ENCODE results near the gene TFAP2C.

Gene TFAP2C

GRCh38 chr20:56587307-56588041 lies 41.6 kb upstream of the TFAP2C start:
- in situ Hi-C loops (cut with HindIII; ENCODE audit: low pct_ligation_motif_present, low sequenced_read_pairs): no loop called here
- TF ChIP-seq CTCF (IDR thresholded peaks at IDR 0.05; ENCODE audit: low read depth, low read length, missing control alignments): no peak
- no peak for DNase-seq
- Histone ChIP-seq H3K4me3 (ENCODE audit: low read depth, low read length) (no peak overlapping the region), H3K27ac (no peak overlapping the region), H3K36me3 (replicated peaks) (no peaks in the 10 kb centered on the region), H3K27me3 (replicated peaks) (no peaks in the 10 kb centered on the region)

DNA sequence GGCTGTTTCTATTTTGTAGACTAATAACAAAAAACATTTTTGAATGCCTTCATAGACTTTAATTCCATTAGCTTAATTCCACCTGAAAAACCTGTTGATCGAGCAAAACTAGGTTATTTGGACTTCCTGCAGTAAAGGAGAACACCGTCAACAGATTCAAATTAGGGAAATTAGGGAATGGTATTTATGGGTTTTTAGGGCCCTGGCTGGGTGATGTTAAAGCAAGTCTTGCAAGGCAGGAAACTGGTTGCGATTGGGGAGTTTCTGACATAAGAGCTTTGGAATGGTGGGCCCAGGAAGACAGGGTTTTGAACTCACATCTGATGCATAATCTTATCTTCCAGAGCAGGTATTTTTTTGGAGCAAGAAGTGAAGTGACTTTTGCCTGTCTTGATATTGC lies 40.1 kb upstream of the TFAP2C start:
- no peak for TF ChIP-seq CTCF (IDR thresholded peaks at IDR 0.05; ENCODE audit: low read depth, low read length, missing control alignments)
- Histone ChIP-seq H3K27ac (no peak overlapping the region), H3K36me3 (replicated peaks) (no peaks in the 10 kb centered on the region), H3K4me3 (ENCODE audit: low read depth, low read length) (no peak overlapping the region), H3K27me3 (replicated peaks) (no peaks in the 10 kb centered on the region)
- in situ Hi-C loops (cut with HindIII; ENCODE audit: low pct_ligation_motif_present, low sequenced_read_pairs): no loop called here
- no peak for DNase-seq

- H3K27ac ChIP-seq: no peak overlapping the region
- H3K4me3 ChIP-seq (ENCODE audit: low read depth, low read length): no peak overlapping the region
- TF ChIP-seq CTCF (IDR thresholded peaks at IDR 0.05; ENCODE audit: low read depth, low read length, missing control alignments): no peak
- DNase-seq: no peak
- in situ Hi-C loops (cut with HindIII; ENCODE audit: low pct_ligation_motif_present, low sequenced_read_pairs): no loop called here
- H3K27me3 ChIP-seq (replicated peaks): no peaks in the 10 kb centered on the region
- no peaks in the 10 kb centered on the region for H3K36me3 ChIP-seq (replicated peaks)
These were observed 39.5 kb upstream of the TFAP2C start for GRCh38 chr20:56589633-56590032.

- TF ChIP-seq CTCF (IDR thresholded peaks at IDR 0.05; ENCODE audit: low read depth, low read length, missing control alignments): no peak
- H3K4me3 ChIP-seq (ENCODE audit: low read depth, low read length): no peak overlapping the region
- H3K27me3 ChIP-seq (replicated peaks): no peaks in the 10 kb centered on the region
- DNase-seq: no peak
- in situ Hi-C loops (cut with HindIII; ENCODE audit: low pct_ligation_motif_present, low sequenced_read_pairs): no loop called here
- no peak overlapping the region for H3K27ac ChIP-seq
- H3K36me3 ChIP-seq (replicated peaks): no peaks in the 10 kb centered on the region
These were observed 38.2 kb upstream of the TFAP2C start for GRCh38 chr20:56590888-56591287.

DNA sequence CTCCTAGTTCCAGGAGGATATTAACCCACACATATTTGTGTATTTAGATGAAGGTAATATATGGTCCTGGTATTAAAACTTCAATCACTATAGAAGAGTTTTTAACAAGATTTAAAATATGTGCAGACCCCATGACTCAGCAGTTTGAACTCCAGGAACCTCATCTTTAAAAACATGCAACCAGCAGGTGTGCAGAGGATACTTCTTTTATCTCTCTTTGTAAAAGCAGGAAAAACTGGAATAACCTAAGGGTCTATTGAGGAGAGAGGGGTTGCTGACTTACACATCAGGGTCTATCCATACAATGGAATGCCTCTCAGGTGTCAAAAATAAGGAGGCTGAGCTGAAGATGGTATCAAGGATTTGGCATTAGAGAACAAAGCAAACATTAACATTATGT lies 36.9 kb upstream of the TFAP2C start:
- no peak for TF ChIP-seq CTCF (IDR thresholded peaks at IDR 0.05; ENCODE audit: low read depth, low read length, missing control alignments)
- DNase-seq: no peak
- Histone ChIP-seq H3K27me3 (replicated peaks) (no peaks in the 10 kb centered on the region), H3K4me3 (ENCODE audit: low read depth, low read length) (no peak overlapping the region), H3K36me3 (replicated peaks) (no peaks in the 10 kb centered on the region), H3K27ac (no peak overlapping the region)
- in situ Hi-C loops (cut with HindIII; ENCODE audit: low pct_ligation_motif_present, low sequenced_read_pairs): no loop called here

- in situ Hi-C loops (cut with HindIII; ENCODE audit: low pct_ligation_motif_present, low sequenced_read_pairs): no loop called here
- H3K27me3 ChIP-seq (replicated peaks): no peaks in the 10 kb centered on the region
- H3K4me3 ChIP-seq (ENCODE audit: low read depth, low read length): no peak overlapping the region
These were observed 36.3 kb upstream of the TFAP2C start for GRCh38 chr20:56592817-56593216.

More at GRCh38 chr20:56592817-56593216, 36.3 kb upstream of the TFAP2C start:
- Histone ChIP-seq H3K27ac (no peak overlapping the region), H3K36me3 (replicated peaks) (no peaks in the 10 kb centered on the region)
- no peak for TF ChIP-seq CTCF (IDR thresholded peaks at IDR 0.05; ENCODE audit: low read depth, low read length, missing control alignments)
- DNase-seq: no peak
